Measurements from ENCODE around the gene BABAM2. TPM values are rescaled to one million over a fixed set of nuclear protein-coding genes. Genes with fewer than 3 reads are reported as not detected.

The BABAM2 gene
- total and polyA plus RNA-seq, 10 of the 15 experiments (the other 5 are each of a cell fraction or from before 2014, with no cell fraction given), result 30.7 to 59.9 (median 44.5) TPM

DNA sequence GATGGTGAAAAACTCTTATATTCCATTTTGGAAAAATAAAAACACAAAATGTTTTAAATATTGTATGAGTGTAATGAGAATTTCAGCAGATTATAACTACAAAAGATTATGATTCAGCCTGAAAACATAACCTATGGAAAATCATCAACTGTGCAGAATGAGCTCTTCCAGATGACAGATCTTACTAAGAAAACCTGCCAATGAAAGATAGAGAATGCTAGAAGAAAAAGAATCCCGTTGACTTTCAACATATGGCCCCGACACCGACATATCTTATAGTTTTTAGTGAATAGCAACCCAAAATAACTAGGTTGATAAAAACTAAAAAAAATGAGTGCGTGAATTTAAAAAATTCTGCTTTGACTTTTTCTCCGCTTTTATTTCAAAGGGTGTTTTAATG lies 178.0 kb downstream of the BABAM2 start:
- Histone ChIP-seq H3K4me1 (ENCODE audit: control insufficient read depth, insufficient read depth, low read length) (no peaks in the 10 kb centered on the region), H3K4me2 (ENCODE audit: control insufficient read depth, insufficient read depth) (no peak overlapping the region), H3K27ac (ENCODE audit: control insufficient read depth, insufficient read depth) (no peak overlapping the region), H2AFZ (ENCODE audit: control insufficient read depth, low read depth, low read length) (no peak overlapping the region), H3K4me3 (no peak overlapping the region), H3K9me3 (replicated peaks; ENCODE audit: control insufficient read depth, insufficient read depth, low read length) (no peaks in the 10 kb centered on the region), H3K9ac (ENCODE audit: control insufficient read depth, insufficient read depth, low read length) (no peak overlapping the region), H4K20me1 (ENCODE audit: control insufficient read depth, insufficient read depth) (no peaks in the 10 kb centered on the region), H3K79me2 (ENCODE audit: control insufficient read depth, insufficient read depth, low read length) (no peaks in the 10 kb centered on the region), H3K36me3 (ENCODE audit: control insufficient read depth in 2 of 2, insufficient read depth in 2 of 2, low read length in 1 of 2) (no peaks in the 10 kb centered on the region), H3K27me3 (replicated peaks in 1 of 2; ENCODE audit: control insufficient read depth in 2 of 2, insufficient read depth in 2 of 2, low read length in 1 of 2) (no peaks in the 10 kb centered on the region)
- FAIRE-seq (no peak), ATAC-seq (no peak), DNase-seq (ENCODE audit: low read depth, low spot score) (no peak)
- no TSS peak for BruUV-seq (replicated peaks)
- intact Hi-C loops (cut with micrococcal nuclease; ENCODE audit: unreplicated experiment) (no loop called here), in situ Hi-C loops (cut with MboI) (no loop called here)
- 97% methylated on average over 5 of the region's 5 CpGs for WGBS (ENCODE audit: insufficient coverage, insufficient replicate concordance, low lambda C conversion rate, missing lambda C conversion rate)
- TF ChIP-seq SREBF2 (IDR thresholded peaks at IDR 0.05; ENCODE audit: low read length), result no peak
- TF ChIP-seq, protein P1, sequence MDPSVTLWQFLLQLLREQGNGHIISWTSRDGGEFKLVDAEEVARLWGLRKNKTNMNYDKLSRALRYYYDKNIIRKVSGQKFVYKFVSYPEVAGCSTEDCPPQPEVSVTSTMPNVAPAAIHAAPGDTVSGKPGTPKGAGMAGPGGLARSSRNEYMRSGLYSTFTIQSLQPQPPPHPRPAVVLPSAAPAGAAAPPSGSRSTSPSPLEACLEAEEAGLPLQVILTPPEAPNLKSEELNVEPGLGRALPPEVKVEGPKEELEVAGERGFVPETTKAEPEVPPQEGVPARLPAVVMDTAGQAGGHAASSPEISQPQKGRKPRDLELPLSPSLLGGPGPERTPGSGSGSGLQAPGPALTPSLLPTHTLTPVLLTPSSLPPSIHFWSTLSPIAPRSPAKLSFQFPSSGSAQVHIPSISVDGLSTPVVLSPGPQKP (IDR thresholded peaks at IDR 0.05; ENCODE audit: low read depth, low read length), result no peak
- no peak for TF ChIP-seq CEBPB (IDR thresholded peaks at IDR 0.05; ENCODE audit: borderline replicate concordance in 1 of 2, low read depth in 2 of 2, low read length in 2 of 2)
- TF ChIP-seq CREB1 (IDR thresholded peaks at IDR 0.05; ENCODE audit: low read depth), result no peak
- TF ChIP-seq KLF5 (IDR thresholded peaks at IDR 0.05; ENCODE audit: partially characterized antibody), result no peak
- no peak for TF ChIP-seq CHD1 (IDR thresholded peaks at IDR 0.05; ENCODE audit: low read depth, low read length)
- no peak for TF ChIP-seq SMAD1 (IDR thresholded peaks at IDR 0.05; ENCODE audit: low read depth, partially characterized antibody)
- no peak for TF ChIP-seq ZNF384 (IDR thresholded peaks at IDR 0.05; ENCODE audit: borderline replicate concordance, low read depth, low read length)
- TF ChIP-seq PKNOX1 (IDR thresholded peaks at IDR 0.05), result no peak
- no peak for TF ChIP-seq JUNB (IDR thresholded peaks at IDR 0.05)
- ChIA-PET POLR2A (no interaction called here), CTCF (no interaction called here), SMC1A (ENCODE audit: uncharacterized antibody, unreplicated experiment) (interaction anchor here (0.8 to 1.3 kb wide), 2 partner anchors 14 to 28 kb away, joined by 3 to 4 read pairs; no protein-coding TSS in a partner anchor), RAD21 (ENCODE audit: unreplicated experiment) (no interaction called here)
